H1 (cell line): Measurements from ENCODE around the gene CLDN16. TPM values are rescaled to one million over a fixed set of nuclear protein-coding genes. Genes with fewer than 3 reads are reported as not detected.

Source experiments
- CTCF ChIA-PET: fragments of 300-600 bp; sonication (Branson Sonifier 250); formaldehyde crosslinking; loops from one replicate; lab custom pipeline; 2021; ENCODE audit not compliant: partially characterized antibody; lab: Charles Lee
- POLR2A ChIA-PET: fragments of 300-600 bp; sonication (Branson Sonifier 250); formaldehyde crosslinking; loops from one replicate; lab custom pipeline; 2021; ENCODE audit warnings: inconsistent platforms; ENCODE audit not compliant: partially characterized antibody; lab: Charles Lee
- DNase-seq, 2 experiments: peaks; one replicate each; pipeline versions ENCODE4 v3.0.0 to v3.0.0-alpha.2; 2010 to 2022; ENCODE audit warnings: low spot score in 2 of 2, low read depth in 1 of 2, mixed read lengths in 1 of 2
- FAIRE-seq: peaks from 2 replicates; lab custom pipeline; 2011; peaks lifted over from hg19 to GRCh38; lab: Jason Lieb, UNC
- H2AFZ ChIP-seq: 2 replicates; pipeline ENCODE4 v1.8.1; 2012; ENCODE audit warnings: low read length, inconsistent platforms
- H2AK5ac ChIP-seq: 2 replicates; pipeline ENCODE4 v1.6.1; 2013; ENCODE audit warnings: low read depth, low read length
- H2BK120ac ChIP-seq: replicated peaks from 2 replicates; pipeline ENCODE3; 2013; ENCODE audit warnings: low read depth, low read length, inconsistent platforms
- H2BK12ac ChIP-seq: 2 replicates; pipeline ENCODE4 v1.6.1; 2013; ENCODE audit warnings: low read depth, low read length
- H2BK15ac ChIP-seq: 2 replicates; pipeline ENCODE4 v1.6.1; 2013; ENCODE audit warnings: low read length
- H2BK20ac ChIP-seq: 2 replicates; pipeline ENCODE4 v1.6.1; 2013; ENCODE audit warnings: low read length
- H2BK5ac ChIP-seq: 2 replicates; pipeline ENCODE4 v1.6.1; 2013; ENCODE audit warnings: low read depth, low read length
- H3K14ac ChIP-seq: 2 replicates; pipeline ENCODE4 v1.6.1; 2013; ENCODE audit warnings: inconsistent platforms; ENCODE audit not compliant: insufficient read length
- H3K18ac ChIP-seq: 2 replicates; pipeline ENCODE4 v1.6.1; 2013; ENCODE audit warnings: low read length; ENCODE audit errors: extremely low read depth
- H3K23ac ChIP-seq: 2 replicates; pipeline ENCODE4 v1.6.1; 2013; ENCODE audit warnings: inconsistent platforms; ENCODE audit not compliant: insufficient read length
- H3K23me2 ChIP-seq: 2 replicates; pipeline ENCODE4 v1.6.1; 2013; ENCODE audit warnings: low read depth, low read length
- H3K27ac ChIP-seq: 2 replicates; pipeline ENCODE4 v1.6.1; 2011; ENCODE audit warnings: low read depth, low read length, inconsistent platforms
- H3K27me3 ChIP-seq, 4 experiments: replicated peaks in 1 of 4; 1 replicate in 1 of 4; 2 replicates in 3 of 4; pipeline versions ENCODE4 v1.6.1 to v1.8.1; 2011 to 2013; ENCODE audit warnings: low read length in 3 of 4, mild to moderate bottlenecking in 3 of 4, inconsistent platforms in 2 of 4, mixed read lengths in 2 of 4, moderate library complexity in 1 of 4; ENCODE audit not compliant: control insufficient read depth in 3 of 4, insufficient read depth in 3 of 4; ENCODE audit errors: extremely low read depth in 1 of 4
- H3K36me3 ChIP-seq, 4 experiments: 2 replicates each; pipeline versions ENCODE4 v1.6.1 to v1.8.1; 2011 to 2013; ENCODE audit warnings: mild to moderate bottlenecking in 4 of 4, low read length in 3 of 4, moderate library complexity in 2 of 4, control low read depth in 1 of 4, inconsistent platforms in 1 of 4; ENCODE audit not compliant: insufficient read depth in 4 of 4, control insufficient read depth in 2 of 4
- H3K4ac ChIP-seq: replicated peaks from 2 replicates; pipeline ENCODE3; 2013; ENCODE audit warnings: low read length, low read depth, mixed read lengths, inconsistent platforms; ENCODE audit not compliant: insufficient read length
- H3K4me1 ChIP-seq, 4 experiments: replicated peaks in 1 of 4; 1 replicate in 1 of 4; 2 replicates in 3 of 4; pipeline versions ENCODE4 v1.6.1 to v1.8.1; 2011 to 2013; ENCODE audit warnings: low read length in 3 of 4, inconsistent platforms in 2 of 4, mixed read lengths in 1 of 4; ENCODE audit not compliant: insufficient read depth in 4 of 4, control insufficient read depth in 3 of 4
- H3K4me2 ChIP-seq, 2 experiments: 2 replicates each; pipeline versions ENCODE4 v1.6.1 to v1.8.1; 2011 to 2013; ENCODE audit warnings: low read depth in 2 of 2, low read length in 2 of 2, control low read depth in 1 of 2, inconsistent platforms in 1 of 2, mild to moderate bottlenecking in 1 of 2; ENCODE audit not compliant: insufficient read depth in 1 of 2
- H3K4me3 ChIP-seq, 4 experiments: fragments of 200-600, 300-600 bp in 1 of 4; sonication (generic), shearing (Covaris generic), sonication (Bioruptor Twin) in 1 of 4; 2 replicates each; pipeline versions ENCODE4 v1.5.1 to v1.8.1; 2011 to 2016; ENCODE audit warnings: low read length in 4 of 4, low read depth in 3 of 4, control low read depth in 2 of 4, inconsistent platforms in 2 of 4, mild to moderate bottlenecking in 2 of 4, mixed read lengths in 1 of 4, moderate library complexity in 1 of 4; ENCODE audit not compliant: insufficient read depth in 2 of 4; ENCODE audit errors: extremely low read depth in 1 of 4
- H3K56ac ChIP-seq: replicated peaks from 2 replicates; pipeline ENCODE3; 2013; ENCODE audit warnings: low read depth, mild to moderate bottlenecking, mixed read lengths, low read length, inconsistent platforms; ENCODE audit not compliant: insufficient read length
- H3K79me1 ChIP-seq: 2 replicates; pipeline ENCODE4 v1.6.1; 2013; ENCODE audit warnings: low read depth, low read length, control low read depth
- H3K79me2 ChIP-seq, 2 experiments: 2 replicates each; pipeline versions ENCODE4 v1.6.1 to v1.8.1; 2012 to 2013; ENCODE audit warnings: low read length in 2 of 2, mild to moderate bottlenecking in 2 of 2, inconsistent platforms in 1 of 2; ENCODE audit not compliant: insufficient read depth in 2 of 2, control insufficient read depth in 1 of 2
- H3K9ac ChIP-seq, 4 experiments: replicated peaks in 1 of 4; 1 replicate in 1 of 4; 2 replicates in 3 of 4; pipeline versions ENCODE4 v1.6.1 to v1.8.1; 2011 to 2013; ENCODE audit warnings: low read depth in 3 of 4, low read length in 3 of 4, control low read depth in 2 of 4, mild to moderate bottlenecking in 2 of 4, moderate library complexity in 2 of 4, inconsistent platforms in 1 of 4; ENCODE audit errors: extremely low read depth in 1 of 4
- H3K9me3 ChIP-seq, 2 experiments: 2 replicates each; pipeline versions ENCODE4 v1.6.1 to v1.8.1; 2012 to 2013; ENCODE audit warnings: mild to moderate bottlenecking in 2 of 2, moderate library complexity in 2 of 2, control low read depth in 1 of 2, inconsistent platforms in 1 of 2, low read depth in 1 of 2, low read length in 1 of 2, mixed read lengths in 1 of 2; ENCODE audit not compliant: insufficient read depth in 2 of 2
- H4K20me1 ChIP-seq, 2 experiments: replicated peaks in 1 of 2; 2 replicates each; pipeline versions ENCODE3 to v1.8.1; 2011 to 2013; ENCODE audit warnings: inconsistent platforms in 2 of 2, low read length in 2 of 2, mild to moderate bottlenecking in 1 of 2; ENCODE audit not compliant: insufficient read depth in 2 of 2, control insufficient read depth in 1 of 2
- H4K5ac ChIP-seq: 2 replicates; pipeline ENCODE4 v1.6.1; 2013; ENCODE audit warnings: low read length, low read depth, mixed read lengths, inconsistent platforms; ENCODE audit not compliant: insufficient read length
- H4K8ac ChIP-seq: 2 replicates; pipeline ENCODE4 v1.8.0; 2013; ENCODE audit warnings: mild to moderate bottlenecking, moderate library complexity, low read length, inconsistent platforms; ENCODE audit not compliant: insufficient read depth; ENCODE audit errors: extremely low read depth
- H4K91ac ChIP-seq: replicated peaks from 2 replicates; pipeline ENCODE3; 2013; ENCODE audit warnings: low read length, mixed read lengths, inconsistent platforms; ENCODE audit not compliant: insufficient read length
- BRCA1 ChIP-seq: IDR thresholded peaks from 2 replicates; pipeline ENCODE4 v1.6.1; 2012; ENCODE audit warnings: low read depth, low read length, improper control_type of control experiment
- CEBPB ChIP-seq: IDR thresholded peaks from 2 replicates; pipeline ENCODE4 v1.6.1; 2012; ENCODE audit warnings: low read depth, low read length
- JUND ChIP-seq: IDR thresholded peaks from 2 replicates; pipeline ENCODE4 v1.6.1; 2011; ENCODE audit warnings: mild to moderate bottlenecking, improper control_type of control experiment, low read length
- KDM5A ChIP-seq: fragments of 200-600 bp; IDR thresholded peaks from 2 replicates; pipeline ENCODE4 v1.7.1; 2012; ENCODE audit warnings: mild to moderate bottlenecking, low read length, inconsistent platforms, mixed read lengths
- MAFK ChIP-seq: IDR thresholded peaks from 2 replicates; pipeline ENCODE4 v1.6.1; 2012; ENCODE audit warnings: low read depth, mild to moderate bottlenecking, improper control_type of control experiment, low read length
- SIN3A ChIP-seq, 2 experiments: IDR thresholded peaks in 1 of 2; conservative IDR thresholded peaks in 1 of 2; 2 replicates each; pipeline ENCODE4 v1.6.1; 2011 to 2012; ENCODE audit warnings: low read length in 2 of 2, improper control_type of control experiment in 1 of 2, low read depth in 1 of 2, mild to moderate bottlenecking in 1 of 2
- SUZ12 ChIP-seq: fragments of 200-600 bp; sonication (generic); IDR thresholded peaks from 2 replicates; pipeline ENCODE4 v1.6.1; 2012; ENCODE audit warnings: mild to moderate bottlenecking, inconsistent platforms, low read length, moderate library complexity, mixed read lengths
- TEAD4 ChIP-seq: IDR thresholded peaks from 2 replicates; pipeline ENCODE4 v1.6.1; 2012; ENCODE audit warnings: low read depth, low read length, inconsistent platforms, mixed read lengths
- whole genome bisulfite sequencing, 2 experiments: shearing (Covaris generic) in 1 of 2; methylation state at CpG; one replicate each; pipeline versions ENCODE4 v1.1.6 to v1.1.7; 2013 to 2015; ENCODE audit warnings: low lambda C conversion rate in 2 of 2, mixed read lengths in 2 of 2, inconsistent platforms in 1 of 2, low coverage in 1 of 2, missing lambda C conversion rate in 1 of 2; ENCODE audit not compliant: insufficient replicate concordance in 2 of 2, insufficient coverage in 1 of 2, insufficient read length in 1 of 2; ENCODE audit errors: extremely low coverage in 1 of 2, missing lambda C conversion rate in 1 of 2; 5-methylcytosine and 5-hydroxymethylcytosine counted together
- polyA plus RNA-seq, 7 experiments: library from polyadenylated mRNA; depleted of rRNA in 3 of 7; stranded (reverse) in 5 of 7; unstranded in 2 of 7; fragments of >200 nt in 5 of 7; fragments of 200-250 nt in 2 of 7; gene quantifications; 1 replicate in 5 of 7; 2 replicates in 1 of 7; 4 replicates in 1 of 7; pipeline versions ENCODE4 v1.2.1 to v1.2.3, GENCODE V29; 2011 to 2013; ENCODE audit warnings: missing spikeins in 2 of 7, mixed read lengths in 2 of 7
- total RNA-seq: library from RNA; stranded (reverse); fragmentation: NEBNext Ultra II Directional; extraction: Animal tissue kit (Norgen Biotek cat#: 25700); gene quantifications from 2 replicates; pipeline ENCODE4 v1.2.1, GENCODE V29; 2021

The CLDN16 gene
- total and polyA plus RNA-seq, 2 of the 8 experiments (the other 6 are each of a cell fraction or from before 2014, with no cell fraction given), result not detected

GRCh38 chr3:190446573-190447279, 58.8 kb downstream of the CLDN16 start:
- H3K23ac ChIP-seq, result no peak overlapping the region
- H3K56ac ChIP-seq, result no peak overlapping the region
- no peaks in the 10 kb centered on the region for H4K20me1 ChIP-seq
- H4K91ac ChIP-seq, result no peak overlapping the region
- H3K23me2 ChIP-seq, result no peaks in the 10 kb centered on the region
- no peak overlapping the region for H2BK5ac ChIP-seq
- no peak overlapping the region for H2BK15ac ChIP-seq
- no peaks in the 10 kb centered on the region for H3K79me2 ChIP-seq
- H3K14ac ChIP-seq, result no peak overlapping the region
- no peak overlapping the region for H3K4me2 ChIP-seq
- no peak overlapping the region for H3K4me3 ChIP-seq
- no peaks in the 10 kb centered on the region for H3K9me3 ChIP-seq
- no peak overlapping the region for H2BK20ac ChIP-seq
- H2BK120ac ChIP-seq, result no peak overlapping the region
- 89% methylated on average over 6 of the region's 6 CpGs; no CpG with 5 or more reads in 1 of the 2 experiments for WGBS, 2 experiments
- no peak for DNase-seq
- ChIA-PET CTCF (interaction anchor here (1.3 kb wide), 1 partner anchor 125 kb away, joined by 4 read pairs; the partner anchor contains the start of gene CLDN1), POLR2A (no interaction called here)
- H3K79me1 ChIP-seq, result no peaks in the 10 kb centered on the region
- H3K4me1 ChIP-seq, result no peaks in the 10 kb centered on the region
- H2AK5ac ChIP-seq, result no peak overlapping the region
- H3K18ac ChIP-seq, result no peak overlapping the region
- no peak overlapping the region for H4K8ac ChIP-seq
- 0 out of 2 replicates have a peak overlapping the region, but pooled peaks have one; percentile 42 for H2AFZ ChIP-seq
- no peak overlapping the region for H3K9ac ChIP-seq
- peak; percentile 39 for FAIRE-seq
- no peaks in the 10 kb centered on the region for H3K36me3 ChIP-seq
- H3K27ac ChIP-seq, result no peak overlapping the region
- no peaks in the 10 kb centered on the region for H3K27me3 ChIP-seq
- H2BK12ac ChIP-seq, result no peak overlapping the region
- H4K5ac ChIP-seq, result no peak overlapping the region
- H3K4ac ChIP-seq, result no peak overlapping the region
- TF ChIP-seq JUND (no peak), TEAD4 (no peak), BRCA1 (no peak), MAFK (no peak), SUZ12 (no peak), SIN3A (conservative IDR thresholded peaks at IDR 0.05 in 1 of 2, IDR thresholded peaks at IDR 0.05 in 1 of 2; ENCODE audit: low read depth in 1 of 2, low read length in 2 of 2) (no peak), KDM5A (no peak), CEBPB (no peak)
